ENCODE measurements around the gene NOTUM. TPM values are rescaled to one million over a fixed set of nuclear protein-coding genes. Genes with fewer than 3 reads are reported as not detected.

Gene NOTUM
- total RNA-seq, 4 donors from 2014 or later, result not detected

DNA sequence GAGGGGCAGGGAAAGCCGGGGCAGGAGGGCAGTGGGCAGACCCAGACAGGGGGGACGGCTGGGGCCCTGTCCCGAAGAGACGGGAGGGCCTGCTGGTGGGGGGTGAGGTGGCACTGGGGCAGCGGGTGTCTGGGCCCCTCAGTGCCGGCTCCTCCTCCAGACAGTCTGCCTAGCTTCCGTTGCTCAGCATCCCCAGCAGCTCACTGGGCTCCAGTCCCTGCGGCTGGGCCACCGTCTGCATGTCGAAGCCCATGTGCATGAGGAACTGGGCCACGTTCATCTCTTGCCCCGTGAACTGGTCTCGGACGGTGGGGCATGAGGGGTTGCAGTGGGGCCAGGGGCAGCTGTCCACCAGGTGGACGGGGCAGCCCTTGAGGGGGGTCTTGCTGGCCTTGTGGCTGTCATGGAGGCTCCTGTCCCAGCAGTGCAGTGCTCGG lies 8.2 kb downstream of the NOTUM start:
- H3K4me1 ChIP-seq, result no peaks in the 10 kb centered on the region
- no peaks in the 10 kb centered on the region for H3K36me3 ChIP-seq
- no peaks in the 10 kb centered on the region for H3K9me3 ChIP-seq
- H3K27me3 ChIP-seq, result peaks cover 0 to 56% of the 10 kb centered on the region in 2 donors
- TF ChIP-seq EP300 (IDR thresholded peaks at IDR 0.05) (no peak), POLR2A (IDR thresholded peaks at IDR 0.05) (no peak)
- TF ChIP-seq, protein P1, sequence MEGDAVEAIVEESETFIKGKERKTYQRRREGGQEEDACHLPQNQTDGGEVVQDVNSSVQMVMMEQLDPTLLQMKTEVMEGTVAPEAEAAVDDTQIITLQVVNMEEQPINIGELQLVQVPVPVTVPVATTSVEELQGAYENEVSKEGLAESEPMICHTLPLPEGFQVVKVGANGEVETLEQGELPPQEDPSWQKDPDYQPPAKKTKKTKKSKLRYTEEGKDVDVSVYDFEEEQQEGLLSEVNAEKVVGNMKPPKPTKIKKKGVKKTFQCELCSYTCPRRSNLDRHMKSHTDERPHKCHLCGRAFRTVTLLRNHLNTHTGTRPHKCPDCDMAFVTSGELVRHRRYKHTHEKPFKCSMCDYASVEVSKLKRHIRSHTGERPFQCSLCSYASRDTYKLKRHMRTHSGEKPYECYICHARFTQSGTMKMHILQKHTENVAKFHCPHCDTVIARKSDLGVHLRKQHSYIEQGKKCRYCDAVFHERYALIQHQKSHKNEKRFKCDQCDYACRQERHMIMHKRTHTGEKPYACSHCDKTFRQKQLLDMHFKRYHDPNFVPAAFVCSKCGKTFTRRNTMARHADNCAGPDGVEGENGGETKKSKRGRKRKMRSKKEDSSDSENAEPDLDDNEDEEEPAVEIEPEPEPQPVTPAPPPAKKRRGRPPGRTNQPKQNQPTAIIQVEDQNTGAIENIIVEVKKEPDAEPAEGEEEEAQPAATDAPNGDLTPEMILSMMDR (IDR thresholded peaks at IDR 0.05), result no peak
- no peak overlapping the region for H3K27ac ChIP-seq
- WGBS, 2 donors, result 56 to 63% methylated on average over 12 to 16 of the region's 16 CpGs
- no peak for DNase-seq (ENCODE audit: low spot score in 2 of 2)
- H3K4me3 ChIP-seq, result no peak overlapping the region

DNA sequence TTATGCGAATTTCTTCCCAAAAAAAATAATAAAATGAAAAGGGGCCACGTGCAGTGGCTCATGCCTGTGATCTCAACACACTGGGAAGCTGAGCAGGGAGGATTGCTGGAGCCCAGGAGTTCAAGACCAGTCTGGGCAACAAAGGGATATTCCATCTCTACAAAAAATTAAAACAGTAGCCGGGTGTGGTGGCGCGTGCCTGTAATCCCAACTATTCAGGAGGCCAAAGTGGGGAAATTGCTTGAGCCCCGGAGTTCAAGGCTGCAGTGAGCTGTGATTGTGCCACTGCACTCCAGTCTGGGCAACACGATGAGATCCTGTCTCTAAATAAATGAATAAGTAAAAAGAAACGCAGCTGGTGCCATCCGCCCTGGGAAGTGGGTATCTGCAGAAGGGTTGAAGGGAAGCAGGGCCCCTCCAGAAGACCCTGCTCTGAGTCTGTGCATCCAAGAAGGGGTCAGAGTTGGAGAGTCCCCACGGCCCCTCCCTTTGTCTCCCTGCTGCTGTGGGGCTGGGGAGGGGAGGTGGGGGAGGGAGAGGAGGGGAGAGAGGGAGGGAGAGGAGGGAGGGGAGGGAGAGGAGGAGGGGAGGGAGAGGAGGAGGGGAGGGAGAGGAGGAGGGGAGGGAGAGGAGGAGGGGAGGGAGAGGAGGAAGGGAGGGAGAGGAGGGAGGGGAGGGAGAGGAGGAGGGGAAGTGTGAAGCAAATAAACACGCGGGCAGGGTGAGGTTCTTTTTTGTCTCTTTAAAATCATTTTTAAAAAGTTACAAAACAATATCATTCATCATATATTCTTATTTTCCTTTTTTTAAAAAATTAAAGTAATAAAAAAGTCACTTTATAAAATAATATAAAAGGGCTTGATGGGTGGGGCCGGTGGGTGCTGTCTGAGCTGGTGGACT lies 9.0 kb downstream of the NOTUM start:
- WGBS, 2 donors, result 43 to 47% methylated on average over 12 to 13 of the region's 13 CpGs

DNA sequence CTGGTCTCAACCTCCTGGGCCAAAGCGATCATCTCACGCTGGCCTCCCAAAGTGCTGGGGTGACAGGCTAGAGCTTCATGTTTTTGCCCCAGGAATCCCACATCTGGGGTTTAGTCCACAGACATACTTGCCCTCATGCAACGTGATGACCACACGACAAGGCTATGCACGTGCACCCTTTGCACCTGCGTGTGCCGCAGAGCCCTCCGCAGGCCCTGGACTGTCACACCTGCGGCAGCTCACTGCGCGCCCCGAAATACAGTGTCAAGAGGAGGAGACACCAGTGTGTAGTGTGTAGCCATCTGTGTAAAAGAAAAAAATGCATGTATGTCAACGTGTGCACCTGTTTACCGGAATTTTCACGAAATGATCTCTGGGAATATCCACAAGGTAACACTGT lies 10.5 kb downstream of the NOTUM start:
- TF ChIP-seq, protein P1 (IDR thresholded peaks at IDR 0.05), result no peak
- TF ChIP-seq EP300 (IDR thresholded peaks at IDR 0.05) (no peak), POLR2A (IDR thresholded peaks at IDR 0.05) (no peak)
- Histone ChIP-seq H3K27ac (no peak overlapping the region), H3K4me3 (no peak overlapping the region), H3K9me3 (no peaks in the 10 kb centered on the region), H3K36me3 (no peaks in the 10 kb centered on the region), H3K4me1 (no peaks in the 10 kb centered on the region), H3K27me3 (peaks cover 0 to 39% of the 10 kb centered on the region in 2 donors)
- 84 to 88% methylated on average over 15 of the region's 15 CpGs for WGBS, 2 donors
- DNase-seq (ENCODE audit: low spot score in 2 of 2), result no peak

More for the DNA sequence above, 9.0 kb downstream of the NOTUM start:
- DNase-seq (ENCODE audit: low spot score in 2 of 2), result no peak
- TF ChIP-seq EP300 (IDR thresholded peaks at IDR 0.05) (no peak), POLR2A (IDR thresholded peaks at IDR 0.05) (no peak)
- Histone ChIP-seq H3K36me3 (no peaks in the 10 kb centered on the region), H3K4me3 (no peak overlapping the region), H3K9me3 (no peaks in the 10 kb centered on the region), H3K4me1 (no peaks in the 10 kb centered on the region), H3K27ac (no peak overlapping the region), H3K27me3 (peaks cover 0 to 49% of the 10 kb centered on the region in 2 donors)

DNA sequence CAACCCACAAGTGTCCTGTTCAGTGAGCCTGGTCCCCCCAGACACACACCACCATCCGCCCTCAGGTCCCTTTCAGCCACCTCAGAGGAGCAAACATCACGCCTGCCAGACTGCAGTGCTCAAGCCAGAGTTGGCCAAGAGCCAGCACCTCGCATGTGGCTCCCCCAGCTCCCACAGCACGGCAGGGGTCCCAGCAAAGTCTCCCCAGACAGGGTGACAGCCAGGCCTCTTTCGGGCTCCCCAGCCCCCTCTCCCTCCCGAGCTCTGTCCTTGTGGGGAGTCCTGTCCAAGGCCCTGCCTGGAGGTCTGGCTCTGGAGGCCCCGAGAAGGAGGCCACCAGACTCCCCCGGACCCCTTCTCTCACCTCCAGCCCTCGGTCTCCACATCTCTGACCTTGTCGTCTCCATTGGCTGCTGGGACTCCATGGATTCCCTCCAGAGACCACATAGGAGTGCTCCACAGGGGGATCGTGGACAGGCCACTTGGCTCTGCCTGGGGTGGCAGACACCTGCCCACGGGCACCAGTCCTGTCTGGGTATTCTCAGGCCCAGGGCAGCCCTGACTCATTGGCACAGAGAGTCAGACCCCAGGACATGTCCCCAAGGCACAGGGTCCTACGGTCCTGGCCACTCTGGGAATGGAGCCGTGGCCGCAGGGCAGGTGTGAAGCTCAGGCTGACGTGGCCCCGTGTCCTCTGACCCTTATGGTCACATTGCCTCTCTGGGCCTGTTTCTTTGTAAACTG lies 12.2 kb downstream of the NOTUM start:
- Histone ChIP-seq H3K36me3 (no peaks in the 10 kb centered on the region), H3K4me3 (no peak overlapping the region), H3K4me1 (no peaks in the 10 kb centered on the region), H3K9me3 (no peaks in the 10 kb centered on the region), H3K27ac (no peak overlapping the region), H3K27me3 (peaks cover 0 to 35% of the 10 kb centered on the region in 2 donors)
- DNase-seq (ENCODE audit: low spot score in 2 of 2), result no peak
- WGBS, 2 donors, result 79 to 84% methylated on average over 16 to 17 of the region's 17 CpGs
- TF ChIP-seq EP300 (IDR thresholded peaks at IDR 0.05) (no peak), POLR2A (IDR thresholded peaks at IDR 0.05) (no peak)
- TF ChIP-seq, protein P1 (IDR thresholded peaks at IDR 0.05), result no peak

DNA sequence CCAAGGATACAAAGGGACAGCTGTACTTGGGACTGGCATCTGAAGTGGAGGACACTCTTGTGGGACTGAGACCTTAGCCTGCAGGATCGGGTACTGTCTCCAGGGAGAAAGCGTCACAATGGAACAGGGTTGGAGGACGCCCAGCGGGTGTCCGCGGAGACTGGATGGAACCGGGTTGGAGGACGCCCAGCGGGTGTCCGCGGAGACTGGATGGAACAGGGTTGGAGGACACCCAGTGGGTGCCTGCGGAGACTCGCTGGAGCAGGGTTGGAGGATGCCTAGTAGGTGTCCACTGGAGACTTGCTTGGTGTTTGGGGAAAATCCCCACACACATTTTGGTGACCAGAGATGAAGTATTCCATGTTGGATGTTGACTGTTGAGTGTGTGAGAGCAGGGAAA lies 13.8 kb downstream of the NOTUM start, which contains the start of gene MYADML2:
Gene MYADML2, minus strand, starts transcription at position 45 of the 400 bp plus-strand sequence. CDS start 5,492 bp downstream, outside the sequence.
- WGBS, 2 donors, result 84 to 86% methylated on average over 13 of the region's 13 CpGs
- H3K4me3 ChIP-seq, result no peak within 1 kb of the TSS
- no peaks in the 10 kb centered on the region for H3K4me1 ChIP-seq
- TF ChIP-seq EP300 (IDR thresholded peaks at IDR 0.05), result no peak
- TF ChIP-seq, protein P1 (IDR thresholded peaks at IDR 0.05), result no peak
- TF ChIP-seq POLR2A (IDR thresholded peaks at IDR 0.05), result no peak
- peaks cover 0 to 37% of the 10 kb centered on the region in 2 donors for H3K27me3 ChIP-seq
- DNase-seq (ENCODE audit: low spot score in 2 of 2), result no peak
- no peaks in the 10 kb centered on the region for H3K9me3 ChIP-seq
- no peak within 1 kb of the TSS for H3K27ac ChIP-seq
- H3K36me3 ChIP-seq, result no peaks in the 10 kb centered on the region
